SK-N-SH treated with all-trans-retinoic acid at 6 μM for 48 hours (cell line): ENCODE results near the gene RIMS3.

Experiments used
- ATAC-seq: fragments of 200-7000 bp; cut with Tn5 transposase; 3 replicates; pipeline ENCODE4 v1.9.1; 2020; ENCODE audit warnings: mild to moderate bottlenecking, moderate library complexity
- ARNTL ChIP-seq: fragments of 450-650 bp; formaldehyde crosslinking; IDR thresholded peaks from 2 replicates; pipeline ENCODE4 v1.5.0; 2020; ENCODE audit warnings: low read depth, mild to moderate bottlenecking, moderate library complexity, borderline replicate concordance
- BACH2 ChIP-seq: fragments of 250-450 bp; sonication (Bioruptor Pico); IDR thresholded peaks from 2 replicates; pipeline ENCODE4 v1.9.0; 2021; ENCODE audit warnings: mild to moderate bottlenecking, borderline replicate concordance
- CSDC2 ChIP-seq: fragments of 250-450 bp; sonication (Bioruptor Pico); IDR thresholded peaks from 2 replicates; pipeline ENCODE4 v1.5.0; 2020; ENCODE audit warnings: mild to moderate bottlenecking, moderate library complexity
- ESRRG ChIP-seq: fragments of 250-450 bp; sonication (Bioruptor Pico); IDR thresholded peaks from 2 replicates; pipeline ENCODE4 v1.6.1; 2021; ENCODE audit warnings: mild to moderate bottlenecking
- GLIS3 ChIP-seq: fragments of 250-450 bp; sonication (Bioruptor Pico); IDR thresholded peaks from 2 replicates; pipeline ENCODE4 v1.5.0; 2020; ENCODE audit warnings: mild to moderate bottlenecking, moderate library complexity
- PPARA ChIP-seq: fragments of 250-450 bp; sonication (Bioruptor Pico); IDR thresholded peaks from 2 replicates; pipeline ENCODE4 v1.5.0; 2020; ENCODE audit warnings: mild to moderate bottlenecking, borderline replicate concordance
- SNAI2 ChIP-seq: fragments of 250-450 bp; sonication (Bioruptor Pico); IDR thresholded peaks from 2 replicates; pipeline ENCODE4 v1.5.0; 2020; ENCODE audit warnings: mild to moderate bottlenecking, moderate library complexity
- TCF4 ChIP-seq: fragments of 250-450 bp; sonication (Bioruptor Pico); IDR thresholded peaks from 2 replicates; pipeline ENCODE4 v1.8.0; 2021; ENCODE audit warnings: mild to moderate bottlenecking, moderate library complexity, borderline replicate concordance
- TOX ChIP-seq: fragments of 250-450 bp; sonication (Bioruptor Pico); IDR thresholded peaks from 2 replicates; pipeline ENCODE4 v1.8.0; 2021; ENCODE audit warnings: mild to moderate bottlenecking, moderate library complexity, borderline replicate concordance
- ZC3H10 ChIP-seq: fragments of 250-450 bp; sonication (Bioruptor Pico); IDR thresholded peaks from 2 replicates; pipeline ENCODE4 v1.5.1; 2021; ENCODE audit warnings: mild to moderate bottlenecking, moderate library complexity
- ZFP3 ChIP-seq: fragments of 250-450 bp; sonication (Bioruptor Pico); IDR thresholded peaks from 2 replicates; pipeline ENCODE4 v1.5.0; 2020; ENCODE audit warnings: mild to moderate bottlenecking, moderate library complexity
- ZNF565 ChIP-seq: fragments of 450-650 bp; formaldehyde crosslinking; conservative IDR thresholded peaks from 2 replicates; pipeline ENCODE4 v1.5.0; 2020; ENCODE audit warnings: low read depth, mild to moderate bottlenecking, moderate library complexity
- ZNF8 ChIP-seq: fragments of 450-650 bp; formaldehyde crosslinking; IDR thresholded peaks from 2 replicates; pipeline ENCODE4 v1.5.0; 2020; ENCODE audit warnings: mild to moderate bottlenecking, moderate library complexity
- TF ChIP-seq, protein P1 (sequence below): fragments of 250-450 bp; sonication (Bioruptor Pico); IDR thresholded peaks from 2 replicates; pipeline ENCODE4 v1.8.0; 2020; ENCODE audit warnings: mild to moderate bottlenecking, moderate library complexity, borderline replicate concordance
- TF ChIP-seq, protein P2 (sequence below): fragments of 250-450 bp; sonication (Bioruptor Pico); IDR thresholded peaks from 2 replicates; pipeline ENCODE4 v1.8.0; 2021; ENCODE audit warnings: low read depth, mild to moderate bottlenecking, moderate library complexity, borderline replicate concordance
- TF ChIP-seq, protein P3 (sequence below): fragments of 250-450 bp; sonication (Bioruptor Pico); IDR thresholded peaks from 2 replicates; pipeline ENCODE4 v1.5.1; 2020; ENCODE audit warnings: low read depth, mild to moderate bottlenecking, moderate library complexity
- TF ChIP-seq, protein P4 (sequence below): fragments of 250-450 bp; sonication (Bioruptor Pico); IDR thresholded peaks from 2 replicates; pipeline ENCODE4 v1.5.1; 2021; ENCODE audit warnings: mild to moderate bottlenecking, moderate library complexity
- TF ChIP-seq, protein P5 (sequence below): fragments of 250-450 bp; sonication (Bioruptor Pico); IDR thresholded peaks from 2 replicates; pipeline ENCODE4 v1.5.0; 2020; ENCODE audit warnings: mild to moderate bottlenecking, moderate library complexity

Gene RIMS3

DNA sequence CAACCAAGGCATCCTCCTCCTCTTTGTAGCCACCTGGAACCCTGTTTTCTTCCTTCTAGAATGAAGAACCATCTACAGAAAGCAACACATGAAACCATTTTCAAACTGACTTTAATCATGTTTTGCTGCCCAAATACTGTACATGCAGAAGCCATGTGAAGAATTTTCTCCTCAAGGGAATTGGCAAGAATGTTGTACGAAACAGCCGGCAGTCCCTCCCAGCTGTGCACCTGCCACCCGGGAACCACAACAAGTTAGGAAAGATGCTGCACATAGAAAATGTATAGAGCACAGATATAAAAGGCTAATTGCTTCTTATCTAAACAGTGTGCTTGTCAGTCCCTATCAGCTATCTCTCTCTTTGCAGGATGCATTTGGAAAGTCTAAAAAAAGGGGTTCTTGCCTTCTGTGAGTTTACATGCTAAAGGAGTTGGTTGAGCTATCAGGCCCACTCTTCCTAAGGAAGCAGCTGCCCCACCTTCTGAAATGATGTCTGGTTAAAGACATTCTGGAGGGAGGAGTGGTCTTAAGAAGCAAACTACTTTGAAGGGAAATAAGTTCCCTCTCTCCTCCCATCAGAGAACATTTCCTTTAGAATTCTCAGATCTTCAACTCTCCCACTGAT, 44.8 kb downstream of the RIMS3 start:
- TF ChIP-seq CSDC2 (CRISPR knock-in tag) (no peak), BACH2 (CRISPR knock-in tag) (no peak), ESRRG (no peak), ZNF8 (CRISPR knock-in tag) (no peak), SNAI2 (CRISPR knock-in tag) (no peak), TOX (no peak), ZNF565 (CRISPR knock-in tag) (no peak), PPARA (no peak), ZFP3 (no peak), ZC3H10 (no peak)
- TF ChIP-seq, protein P1, sequence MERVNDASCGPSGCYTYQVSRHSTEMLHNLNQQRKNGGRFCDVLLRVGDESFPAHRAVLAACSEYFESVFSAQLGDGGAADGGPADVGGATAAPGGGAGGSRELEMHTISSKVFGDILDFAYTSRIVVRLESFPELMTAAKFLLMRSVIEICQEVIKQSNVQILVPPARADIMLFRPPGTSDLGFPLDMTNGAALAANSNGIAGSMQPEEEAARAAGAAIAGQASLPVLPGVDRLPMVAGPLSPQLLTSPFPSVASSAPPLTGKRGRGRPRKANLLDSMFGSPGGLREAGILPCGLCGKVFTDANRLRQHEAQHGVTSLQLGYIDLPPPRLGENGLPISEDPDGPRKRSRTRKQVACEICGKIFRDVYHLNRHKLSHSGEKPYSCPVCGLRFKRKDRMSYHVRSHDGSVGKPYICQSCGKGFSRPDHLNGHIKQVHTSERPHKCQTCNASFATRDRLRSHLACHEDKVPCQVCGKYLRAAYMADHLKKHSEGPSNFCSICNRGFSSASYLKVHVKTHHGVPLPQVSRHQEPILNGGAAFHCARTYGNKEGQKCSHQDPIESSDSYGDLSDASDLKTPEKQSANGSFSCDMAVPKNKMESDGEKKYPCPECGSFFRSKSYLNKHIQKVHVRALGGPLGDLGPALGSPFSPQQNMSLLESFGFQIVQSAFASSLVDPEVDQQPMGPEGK: no peak
- TF ChIP-seq, protein P2, sequence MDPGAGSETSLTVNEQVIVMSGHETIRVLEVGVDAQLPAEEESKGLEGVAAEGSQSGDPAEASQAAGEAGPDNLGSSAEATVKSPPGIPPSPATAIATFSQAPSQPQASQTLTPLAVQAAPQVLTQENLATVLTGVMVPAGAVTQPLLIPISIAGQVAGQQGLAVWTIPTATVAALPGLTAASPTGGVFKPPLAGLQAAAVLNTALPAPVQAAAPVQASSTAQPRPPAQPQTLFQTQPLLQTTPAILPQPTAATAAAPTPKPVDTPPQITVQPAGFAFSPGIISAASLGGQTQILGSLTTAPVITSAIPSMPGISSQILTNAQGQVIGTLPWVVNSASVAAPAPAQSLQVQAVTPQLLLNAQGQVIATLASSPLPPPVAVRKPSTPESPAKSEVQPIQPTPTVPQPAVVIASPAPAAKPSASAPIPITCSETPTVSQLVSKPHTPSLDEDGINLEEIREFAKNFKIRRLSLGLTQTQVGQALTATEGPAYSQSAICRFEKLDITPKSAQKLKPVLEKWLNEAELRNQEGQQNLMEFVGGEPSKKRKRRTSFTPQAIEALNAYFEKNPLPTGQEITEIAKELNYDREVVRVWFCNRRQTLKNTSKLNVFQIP (CRISPR knock-in tag): no peak

DNA sequence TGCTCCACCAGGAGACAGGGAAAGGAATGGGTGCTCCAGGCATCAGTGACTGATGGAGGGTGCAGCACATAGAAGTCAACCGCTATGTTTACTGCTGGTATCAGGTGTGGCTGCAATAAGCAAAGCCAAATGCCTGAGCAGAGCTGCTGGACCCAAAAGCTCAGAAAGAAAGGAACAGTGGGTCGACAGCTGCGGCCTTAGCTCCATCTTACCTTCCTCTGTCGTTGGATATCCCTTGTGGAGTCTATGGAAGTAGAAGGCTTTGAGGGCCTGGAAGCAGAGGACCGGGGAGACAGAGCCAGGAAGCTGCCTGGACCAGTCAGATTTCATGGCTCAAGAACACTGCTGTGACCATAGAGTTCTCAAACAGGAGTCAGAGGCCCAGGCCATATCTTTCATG, 45.3 kb downstream of the RIMS3 start:
- TF ChIP-seq, protein P3, sequence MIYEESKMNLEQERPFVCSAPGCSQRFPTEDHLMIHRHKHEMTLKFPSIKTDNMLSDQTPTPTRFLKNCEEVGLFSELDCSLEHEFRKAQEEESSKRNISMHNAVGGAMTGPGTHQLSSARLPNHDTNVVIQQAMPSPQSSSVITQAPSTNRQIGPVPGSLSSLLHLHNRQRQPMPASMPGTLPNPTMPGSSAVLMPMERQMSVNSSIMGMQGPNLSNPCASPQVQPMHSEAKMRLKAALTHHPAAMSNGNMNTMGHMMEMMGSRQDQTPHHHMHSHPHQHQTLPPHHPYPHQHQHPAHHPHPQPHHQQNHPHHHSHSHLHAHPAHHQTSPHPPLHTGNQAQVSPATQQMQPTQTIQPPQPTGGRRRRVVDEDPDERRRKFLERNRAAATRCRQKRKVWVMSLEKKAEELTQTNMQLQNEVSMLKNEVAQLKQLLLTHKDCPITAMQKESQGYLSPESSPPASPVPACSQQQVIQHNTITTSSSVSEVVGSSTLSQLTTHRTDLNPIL (CRISPR knock-in tag): no peak
- no peak for TF ChIP-seq ESRRG
- ATAC-seq: no peak

More for the DNA sequence above, 44.8 kb downstream of the RIMS3 start:
- no peak for ATAC-seq

DNA sequence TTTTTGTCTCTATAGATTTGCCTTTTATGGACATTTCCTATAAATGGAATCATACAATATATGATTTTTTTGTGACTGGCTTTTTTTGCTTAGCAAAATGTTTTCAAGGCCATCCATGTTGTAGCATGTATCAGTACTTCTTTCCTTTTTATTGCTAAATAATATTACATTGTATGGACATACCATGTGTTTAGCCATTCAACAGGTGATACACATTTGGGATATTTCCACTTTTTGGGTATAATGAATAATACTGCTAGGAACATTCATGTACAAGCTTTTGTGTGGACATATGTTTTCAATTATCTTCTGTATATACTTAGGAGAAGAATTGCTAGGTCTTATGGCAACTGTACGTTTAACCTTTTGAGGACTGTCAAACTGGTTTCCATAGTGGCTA, 47.4 kb downstream of the RIMS3 start:
- no peak for ATAC-seq
- TF ChIP-seq ZNF8 (CRISPR knock-in tag) (peak; percentile 51; the same call in 1 of the 2 replicates), TOX (no peak)

DNA sequence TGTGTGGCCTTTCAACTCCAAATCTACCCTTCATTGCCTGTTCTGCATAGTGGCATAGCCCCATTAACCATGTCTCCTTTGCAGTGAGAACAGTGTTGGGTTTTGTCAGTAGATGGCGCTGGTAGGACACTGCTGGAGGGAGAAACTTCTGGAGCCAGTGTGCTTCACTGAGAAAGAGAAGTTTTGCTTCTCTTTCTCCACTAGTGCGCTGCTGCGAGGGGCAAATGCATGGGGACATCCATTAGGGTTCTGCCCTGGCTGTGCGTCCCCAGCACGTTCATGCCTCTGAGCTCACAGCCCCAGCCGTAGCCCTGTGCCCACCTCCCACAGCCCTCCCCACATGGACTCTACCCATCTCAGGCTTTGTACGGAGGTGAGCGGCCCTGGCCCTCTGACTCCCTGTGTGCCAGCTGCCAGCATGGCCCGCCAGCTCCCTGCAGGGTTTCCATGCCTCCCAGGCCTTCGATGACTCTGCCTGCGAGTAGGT, 53.1 kb downstream of the RIMS3 start:
- TF ChIP-seq, protein P4, sequence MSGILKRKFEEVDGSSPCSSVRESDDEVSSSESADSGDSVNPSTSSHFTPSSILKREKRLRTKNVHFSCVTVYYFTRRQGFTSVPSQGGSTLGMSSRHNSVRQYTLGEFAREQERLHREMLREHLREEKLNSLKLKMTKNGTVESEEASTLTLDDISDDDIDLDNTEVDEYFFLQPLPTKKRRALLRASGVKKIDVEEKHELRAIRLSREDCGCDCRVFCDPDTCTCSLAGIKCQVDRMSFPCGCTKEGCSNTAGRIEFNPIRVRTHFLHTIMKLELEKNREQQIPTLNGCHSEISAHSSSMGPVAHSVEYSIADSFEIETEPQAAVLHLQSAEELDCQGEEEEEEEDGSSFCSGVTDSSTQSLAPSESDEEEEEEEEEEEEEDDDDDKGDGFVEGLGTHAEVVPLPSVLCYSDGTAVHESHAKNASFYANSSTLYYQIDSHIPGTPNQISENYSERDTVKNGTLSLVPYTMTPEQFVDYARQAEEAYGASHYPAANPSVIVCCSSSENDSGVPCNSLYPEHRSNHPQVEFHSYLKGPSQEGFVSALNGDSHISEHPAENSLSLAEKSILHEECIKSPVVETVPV (CRISPR knock-in tag): no peak
- no peak for TF ChIP-seq PPARA
- no peak for TF ChIP-seq ARNTL (CRISPR knock-in tag)
- TF ChIP-seq ZNF565 (CRISPR knock-in tag): no peak
- TF ChIP-seq, protein P5, sequence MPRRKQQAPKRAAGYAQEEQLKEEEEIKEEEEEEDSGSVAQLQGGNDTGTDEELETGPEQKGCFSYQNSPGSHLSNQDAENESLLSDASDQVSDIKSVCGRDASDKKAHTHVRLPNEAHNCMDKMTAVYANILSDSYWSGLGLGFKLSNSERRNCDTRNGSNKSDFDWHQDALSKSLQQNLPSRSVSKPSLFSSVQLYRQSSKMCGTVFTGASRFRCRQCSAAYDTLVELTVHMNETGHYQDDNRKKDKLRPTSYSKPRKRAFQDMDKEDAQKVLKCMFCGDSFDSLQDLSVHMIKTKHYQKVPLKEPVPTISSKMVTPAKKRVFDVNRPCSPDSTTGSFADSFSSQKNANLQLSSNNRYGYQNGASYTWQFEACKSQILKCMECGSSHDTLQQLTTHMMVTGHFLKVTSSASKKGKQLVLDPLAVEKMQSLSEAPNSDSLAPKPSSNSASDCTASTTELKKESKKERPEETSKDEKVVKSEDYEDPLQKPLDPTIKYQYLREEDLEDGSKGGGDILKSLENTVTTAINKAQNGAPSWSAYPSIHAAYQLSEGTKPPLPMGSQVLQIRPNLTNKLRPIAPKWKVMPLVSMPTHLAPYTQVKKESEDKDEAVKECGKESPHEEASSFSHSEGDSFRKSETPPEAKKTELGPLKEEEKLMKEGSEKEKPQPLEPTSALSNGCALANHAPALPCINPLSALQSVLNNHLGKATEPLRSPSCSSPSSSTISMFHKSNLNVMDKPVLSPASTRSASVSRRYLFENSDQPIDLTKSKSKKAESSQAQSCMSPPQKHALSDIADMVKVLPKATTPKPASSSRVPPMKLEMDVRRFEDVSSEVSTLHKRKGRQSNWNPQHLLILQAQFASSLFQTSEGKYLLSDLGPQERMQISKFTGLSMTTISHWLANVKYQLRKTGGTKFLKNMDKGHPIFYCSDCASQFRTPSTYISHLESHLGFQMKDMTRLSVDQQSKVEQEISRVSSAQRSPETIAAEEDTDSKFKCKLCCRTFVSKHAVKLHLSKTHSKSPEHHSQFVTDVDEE (CRISPR knock-in tag): no peak
- no peak for TF ChIP-seq TCF4
- ATAC-seq: peak; percentile 100

DNA sequence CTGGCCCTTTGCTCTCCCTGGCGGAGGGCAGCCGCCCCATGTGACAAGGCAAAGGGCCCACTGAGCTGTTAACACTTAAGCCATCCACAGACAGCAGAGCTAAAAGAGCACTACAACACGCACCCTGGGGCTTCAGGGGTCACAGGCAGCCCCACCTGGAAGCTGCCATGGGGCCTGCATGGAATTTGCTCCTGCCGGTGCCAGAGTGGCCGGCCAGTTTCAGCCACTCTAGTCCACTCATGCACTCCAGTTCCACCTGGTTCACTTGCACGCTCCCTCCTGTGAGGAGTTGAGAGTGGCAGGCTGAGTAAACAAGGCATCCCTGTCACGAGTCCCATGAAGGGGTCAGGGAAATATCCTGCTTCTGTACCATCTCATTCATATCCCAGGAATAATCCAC, 55.3 kb downstream of the RIMS3 start:
- ATAC-seq: no peak
- TF ChIP-seq TCF4 (no peak), GLIS3 (CRISPR knock-in tag) (no peak)
